SK-N-SH (cell line): Measurements from ENCODE around the gene SLC13A1. TPM values are rescaled to one million over a fixed set of nuclear protein-coding genes. Genes with fewer than 3 reads are reported as not detected.

ENCODE experiments used
- CTCF ChIA-PET: fragments of 300-600, 350-600 bp; formaldehyde crosslinking; extraction: SDS; loops from one replicate; lab custom pipeline; 2021; lab: Yijun Ruan, JAX
- POLR2A ChIA-PET: fragments of 350-600 bp; sonication (Branson Sonifier 250); formaldehyde crosslinking; extraction: SDS; loops from one replicate; lab custom pipeline; 2020; ENCODE audit warnings: antibody characterized with exemption, inconsistent platforms; lab: Yijun Ruan, JAX
- DNase-seq: peaks from one replicate; pipeline ENCODE4 v3.0.0; 2012
- H2AFZ ChIP-seq: fragments of 200-600 bp; sonication (generic); 2 replicates; pipeline ENCODE4 v1.8.1; 2016; ENCODE audit warnings: antibody characterized with exemption, mild to moderate bottlenecking, low read depth
- H3F3A ChIP-seq: fragments of 200-600 bp; sonication (generic); replicated peaks from 2 replicates; pipeline ENCODE3; 2016; ENCODE audit warnings: antibody characterized with exemption, mild to moderate bottlenecking; ENCODE audit not compliant: insufficient read depth
- H3K27ac ChIP-seq, 2 experiments: fragments of 200-500 bp in 1 of 2; fragments of 200-600 bp in 1 of 2; sonication (Bioruptor generic) in 1 of 2; sonication (generic), shearing (Covaris generic) in 1 of 2; 2 replicates each; pipeline versions ENCODE4 v1.5.1 to v1.6.1; 2014 to 2016; ENCODE audit warnings: low read depth in 2 of 2, inconsistent platforms in 1 of 2, low read length in 1 of 2, mild to moderate bottlenecking in 1 of 2, mixed read lengths in 1 of 2
- H3K27me3 ChIP-seq: fragments of 200-600 bp; sonication (generic), shearing (Covaris generic); 2 replicates; pipeline ENCODE4 v1.6.1; 2016; ENCODE audit warnings: mixed run types; ENCODE audit not compliant: insufficient read depth
- H3K36me3 ChIP-seq, 2 experiments: fragments of 200-500 bp in 1 of 2; fragments of 200-600 bp in 1 of 2; sonication (Bioruptor generic) in 1 of 2; sonication (generic) in 1 of 2; replicated peaks in 1 of 2; 2 replicates each; pipeline versions ENCODE3 to v1.5.1; 2014 to 2016; ENCODE audit warnings: low read length in 1 of 2, mild to moderate bottlenecking in 1 of 2; ENCODE audit not compliant: insufficient read depth in 2 of 2, control insufficient read depth in 1 of 2
- H3K4me1 ChIP-seq, 2 experiments: fragments of 200-500 bp in 1 of 2; fragments of 200-600 bp in 1 of 2; sonication (Bioruptor generic) in 1 of 2; sonication (generic), shearing (Covaris generic) in 1 of 2; 2 replicates each; pipeline versions ENCODE4 v1.5.1 to v1.6.1; 2014 to 2016; ENCODE audit warnings: low read depth in 1 of 2, low read length in 1 of 2, mixed run types in 1 of 2; ENCODE audit not compliant: insufficient read depth in 2 of 2, control insufficient read depth in 1 of 2
- H3K4me2 ChIP-seq: fragments of 200-600 bp; sonication (generic), shearing (Covaris generic); 2 replicates; pipeline ENCODE4 v1.6.1; 2017; ENCODE audit warnings: mixed run types
- H3K4me3 ChIP-seq, 2 experiments: fragments of 200-500 bp in 1 of 2; fragments of 200-600 bp in 1 of 2; sonication (Bioruptor generic) in 1 of 2; sonication (generic), shearing (Covaris generic) in 1 of 2; 2 replicates each; pipeline versions ENCODE4 v1.5.1 to v1.8.1; 2014 to 2016; ENCODE audit warnings: low read depth in 2 of 2, inconsistent platforms in 1 of 2, low read length in 1 of 2, mild to moderate bottlenecking in 1 of 2, mixed read lengths in 1 of 2, moderate library complexity in 1 of 2
- H3K79me2 ChIP-seq: fragments of 200-600 bp; sonication (generic); 2 replicates; pipeline ENCODE4 v1.8.1; 2017; ENCODE audit warnings: mild to moderate bottlenecking; ENCODE audit not compliant: insufficient read depth
- H3K9ac ChIP-seq: fragments of 200-600 bp; sonication (generic); 2 replicates; pipeline ENCODE4 v1.6.1; 2017; ENCODE audit warnings: mixed run types
- H3K9me2 ChIP-seq: fragments of 200-600 bp; sonication (generic); 2 replicates; pipeline ENCODE4 v1.6.1; 2017; ENCODE audit warnings: mixed run types
- H3K9me3 ChIP-seq: fragments of 200-600 bp; sonication (generic); 2 replicates; pipeline ENCODE4 v1.6.1; 2017; ENCODE audit warnings: mixed run types, mild to moderate bottlenecking, moderate library complexity
- H4K20me1 ChIP-seq: fragments of 200-600 bp; sonication (generic); 2 replicates; pipeline ENCODE4 v1.6.1; 2017; ENCODE audit warnings: mild to moderate bottlenecking, mixed run types; ENCODE audit not compliant: insufficient read depth
- CTCF ChIP-seq: fragments of 200-600 bp; sonication (generic); IDR thresholded peaks from 2 replicates; pipeline ENCODE4 v1.6.1; 2017; ENCODE audit warnings: antibody characterized with exemption, mild to moderate bottlenecking, moderate library complexity
- FOSL2 ChIP-seq: IDR thresholded peaks from 2 replicates; pipeline ENCODE4 v1.4.0; 2012; ENCODE audit warnings: low read depth, mild to moderate bottlenecking, moderate library complexity, borderline replicate concordance
- FOXJ3 ChIP-seq: sonication (generic); formaldehyde crosslinking; IDR thresholded peaks from 2 replicates; pipeline ENCODE4 v1.5.1; 2020; ENCODE audit warnings: mild to moderate bottlenecking, missing genetic modification reagents
- GABPA ChIP-seq: IDR thresholded peaks from 2 replicates; pipeline ENCODE4 v1.4.0; 2012; ENCODE audit warnings: low read depth, mild to moderate bottlenecking
- IRF3 ChIP-seq: fragments of 150-350 bp; IDR thresholded peaks from 2 replicates; pipeline ENCODE4 v1.6.1; 2016; ENCODE audit warnings: mild to moderate bottlenecking, low read depth, low read length
- JUND ChIP-seq: IDR thresholded peaks from 2 replicates; pipeline ENCODE4 v1.4.0; 2012
- MXI1 ChIP-seq: IDR thresholded peaks from 2 replicates; pipeline ENCODE4 v1.6.1; 2012; ENCODE audit warnings: mild to moderate bottlenecking, low read depth, low read length, improper control_type of control experiment
- NFIC ChIP-seq: IDR thresholded peaks from 2 replicates; pipeline ENCODE4 v1.4.0; 2012; ENCODE audit warnings: borderline replicate concordance
- POLR2AphosphoS5 ChIP-seq: IDR thresholded peaks from 2 replicates; pipeline ENCODE4 v1.6.1; 2012; ENCODE audit warnings: low read depth, low read length
- RCOR1 ChIP-seq: fragments of 150-350 bp; IDR thresholded peaks from 2 replicates; pipeline ENCODE4 v1.6.1; 2017; ENCODE audit warnings: antibody characterized with exemption, low read length
- RFX5 ChIP-seq: IDR thresholded peaks from 2 replicates; pipeline ENCODE4 v1.6.1; 2012; ENCODE audit warnings: mild to moderate bottlenecking, improper control_type of control experiment, low read length
- RXRA ChIP-seq: IDR thresholded peaks from 2 replicates; pipeline ENCODE4 v1.4.0; 2012; ENCODE audit warnings: low read depth, mild to moderate bottlenecking, borderline replicate concordance
- TAF1 ChIP-seq: IDR thresholded peaks from 2 replicates; pipeline ENCODE4 v1.6.1; 2012; ENCODE audit warnings: low read depth, mild to moderate bottlenecking, low read length, moderate library complexity, borderline replicate concordance
- USF1 ChIP-seq: IDR thresholded peaks from 2 replicates; pipeline ENCODE4 v1.4.0; 2012; ENCODE audit warnings: low read depth, borderline replicate concordance
- USF2 ChIP-seq: fragments of 150-350 bp; IDR thresholded peaks from 2 replicates; pipeline ENCODE4 v1.6.1; 2017; ENCODE audit warnings: antibody characterized with exemption, low read length, low read depth, borderline replicate concordance
- YY1 ChIP-seq: IDR thresholded peaks from 2 replicates; pipeline ENCODE4 v1.4.0; 2012; ENCODE audit warnings: low read depth, mild to moderate bottlenecking
- WGBS: methylation state at CpG from one replicate; pipeline ENCODE4 v1.1.6; 2017; ENCODE audit warnings: low lambda C conversion rate; 5-methylcytosine and 5-hydroxymethylcytosine counted together
- polyA plus RNA-seq, 3 experiments: library from polyadenylated mRNA; depleted of rRNA; stranded (reverse); fragments of >200 nt; gene quantifications; 2 replicates each; pipeline ENCODE4 v1.2.3, GENCODE V29; 2012

The SLC13A1 gene
- polyA plus RNA-seq, 1 of the 3 experiments (the other 2 are of a cell fraction): not detected

GRCh38 chr7:123126691-123127090 lies 73.1 kb downstream of the SLC13A1 start:
- WGBS: 3% methylated on average over 2 of the region's 2 CpGs
- CTCF ChIA-PET: interaction anchor here (1.0 to 1.8 kb wide), 3 partner anchors 8 to 28 kb away, joined by 4 to 6 read pairs (median 4); no protein-coding TSS in a partner anchor
- no peak overlapping the region for H3K27ac ChIP-seq
- no peaks in the 10 kb centered on the region for H3K27me3 ChIP-seq
- TF ChIP-seq IRF3 (no peak), USF2 (no peak), RFX5 (no peak), RCOR1 (no peak), FOXJ3 (no peak), FOSL2 (no peak), RXRA (no peak), TAF1 (no peak), GABPA (no peak), USF1 (no peak), YY1 (no peak), JUND (no peak), NFIC (no peak), CTCF (no peak), MXI1 (no peak), POLR2AphosphoS5 (no peak)
- TF ChIP-seq, all 33 proteins: peak for 0
- H3K79me2 ChIP-seq: no peaks in the 10 kb centered on the region
- H2AFZ ChIP-seq: no peak overlapping the region
- H3K36me3 ChIP-seq: no peaks in the 10 kb centered on the region
- no peak overlapping the region for H3K9ac ChIP-seq
- POLR2A ChIA-PET: no interaction called here
- no peak overlapping the region for H3K4me3 ChIP-seq
- H3F3A ChIP-seq: no peaks in the 10 kb centered on the region
- no peak for DNase-seq
- no peaks in the 10 kb centered on the region for H3K9me2 ChIP-seq
- no peaks in the 10 kb centered on the region for H3K4me1 ChIP-seq
- no peak overlapping the region for H3K4me2 ChIP-seq
- H3K9me3 ChIP-seq: no peaks in the 10 kb centered on the region
- H4K20me1 ChIP-seq: no peaks in the 10 kb centered on the region
